SK-N-SH treated with all-trans-retinoic acid at 6 μM for 48 hours (cell line): ENCODE results near the gene RASGRP3.

Source experiments
- ATAC-seq: fragments of 200-7000 bp; cut with Tn5 transposase; 3 replicates; pipeline ENCODE4 v1.9.1; 2020; ENCODE audit warnings: mild to moderate bottlenecking, moderate library complexity
- BACH2 ChIP-seq: fragments of 250-450 bp; sonication (Bioruptor Pico); IDR thresholded peaks from 2 replicates; pipeline ENCODE4 v1.9.0; 2021; ENCODE audit warnings: mild to moderate bottlenecking, borderline replicate concordance
- CREB5 ChIP-seq: fragments of 250-450 bp; sonication (Bioruptor Pico); IDR thresholded peaks from 2 replicates; pipeline ENCODE4 v1.5.1; 2020; ENCODE audit warnings: low read depth, mild to moderate bottlenecking, moderate library complexity
- GLIS3 ChIP-seq: fragments of 250-450 bp; sonication (Bioruptor Pico); IDR thresholded peaks from 2 replicates; pipeline ENCODE4 v1.5.0; 2020; ENCODE audit warnings: mild to moderate bottlenecking, moderate library complexity
- ISL1 ChIP-seq: fragments of 250-450 bp; sonication (Bioruptor Pico); IDR thresholded peaks from 2 replicates; pipeline ENCODE4 v2.1.2; 2022; ENCODE audit warnings: mild to moderate bottlenecking, moderate library complexity
- OSR1 ChIP-seq: fragments of 250-450 bp; sonication (Bioruptor Pico); IDR thresholded peaks from 2 replicates; pipeline ENCODE4 v1.8.0; 2022; ENCODE audit warnings: moderate library complexity, mild to moderate bottlenecking, inconsistent platforms
- PATZ1 ChIP-seq: fragments of 250-450 bp; sonication (Bioruptor Pico); IDR thresholded peaks from 2 replicates; pipeline ENCODE4 v1.8.0; 2020; ENCODE audit warnings: mild to moderate bottlenecking, moderate library complexity, borderline replicate concordance
- PPARA ChIP-seq: fragments of 250-450 bp; sonication (Bioruptor Pico); IDR thresholded peaks from 2 replicates; pipeline ENCODE4 v1.5.0; 2020; ENCODE audit warnings: mild to moderate bottlenecking, borderline replicate concordance
- RARB ChIP-seq: fragments of 250-450 bp; sonication (Bioruptor Pico); IDR thresholded peaks from 2 replicates; pipeline ENCODE4 v1.8.0; 2021; ENCODE audit warnings: mild to moderate bottlenecking, moderate library complexity
- SNAI2 ChIP-seq: fragments of 250-450 bp; sonication (Bioruptor Pico); IDR thresholded peaks from 2 replicates; pipeline ENCODE4 v1.5.0; 2020; ENCODE audit warnings: mild to moderate bottlenecking, moderate library complexity
- TCF4 ChIP-seq: fragments of 250-450 bp; sonication (Bioruptor Pico); IDR thresholded peaks from 2 replicates; pipeline ENCODE4 v1.8.0; 2021; ENCODE audit warnings: mild to moderate bottlenecking, moderate library complexity, borderline replicate concordance
- TOX ChIP-seq: fragments of 250-450 bp; sonication (Bioruptor Pico); IDR thresholded peaks from 2 replicates; pipeline ENCODE4 v1.8.0; 2021; ENCODE audit warnings: mild to moderate bottlenecking, moderate library complexity, borderline replicate concordance
- ZC3H10 ChIP-seq: fragments of 250-450 bp; sonication (Bioruptor Pico); IDR thresholded peaks from 2 replicates; pipeline ENCODE4 v1.5.1; 2021; ENCODE audit warnings: mild to moderate bottlenecking, moderate library complexity
- ZFP3 ChIP-seq: fragments of 250-450 bp; sonication (Bioruptor Pico); IDR thresholded peaks from 2 replicates; pipeline ENCODE4 v1.5.0; 2020; ENCODE audit warnings: mild to moderate bottlenecking, moderate library complexity
- ZFP30 ChIP-seq: fragments of 450-650 bp; formaldehyde crosslinking; IDR thresholded peaks from 2 replicates; pipeline ENCODE4 v1.5.0; 2022; ENCODE audit warnings: mild to moderate bottlenecking, moderate library complexity
- ZNF565 ChIP-seq: fragments of 450-650 bp; formaldehyde crosslinking; conservative IDR thresholded peaks from 2 replicates; pipeline ENCODE4 v1.5.0; 2020; ENCODE audit warnings: low read depth, mild to moderate bottlenecking, moderate library complexity
- ZNF70 ChIP-seq: fragments of 450-650 bp; formaldehyde crosslinking; IDR thresholded peaks from 2 replicates; pipeline ENCODE4 v1.5.0; 2020; ENCODE audit warnings: mild to moderate bottlenecking, moderate library complexity
- ZNF8 ChIP-seq: fragments of 450-650 bp; formaldehyde crosslinking; IDR thresholded peaks from 2 replicates; pipeline ENCODE4 v1.5.0; 2020; ENCODE audit warnings: mild to moderate bottlenecking, moderate library complexity
- TF ChIP-seq, protein P1 (sequence below): fragments of 250-450 bp; sonication (Bioruptor Pico); IDR thresholded peaks from 2 replicates; pipeline ENCODE4 v1.8.0; 2021; ENCODE audit warnings: low read depth, mild to moderate bottlenecking, moderate library complexity, borderline replicate concordance
- TF ChIP-seq, protein P2 (sequence below): fragments of 250-450 bp; sonication (Bioruptor Pico); IDR thresholded peaks from 2 replicates; pipeline ENCODE4 v1.5.0; 2020; ENCODE audit warnings: mild to moderate bottlenecking, moderate library complexity
- TF ChIP-seq, protein P3 (sequence below): fragments of 250-450 bp; sonication (Bioruptor Pico); IDR thresholded peaks from 2 replicates; pipeline ENCODE4 v1.5.1; 2021; ENCODE audit warnings: mild to moderate bottlenecking, moderate library complexity

RASGRP3 gene

DNA sequence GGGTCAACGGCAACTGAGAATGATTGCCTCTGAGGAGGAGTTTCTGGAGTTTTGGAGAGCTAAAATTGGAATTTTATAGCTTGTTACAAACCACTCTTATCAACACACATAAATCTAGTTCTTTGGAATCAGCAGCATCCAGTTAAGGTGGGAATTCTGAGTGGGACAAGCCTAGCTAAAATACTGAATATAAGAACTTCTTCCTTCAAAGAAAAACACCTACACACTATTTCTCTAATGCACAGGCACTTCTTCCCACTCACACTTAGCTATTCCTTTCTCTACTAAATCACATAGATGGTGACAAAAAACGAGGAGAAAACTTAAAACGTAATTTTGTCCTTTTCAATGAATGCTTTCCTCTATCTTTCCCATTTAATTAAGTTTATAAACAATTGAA is 79.2 kb downstream of the RASGRP3 start (continued):
- TF ChIP-seq, protein P1, sequence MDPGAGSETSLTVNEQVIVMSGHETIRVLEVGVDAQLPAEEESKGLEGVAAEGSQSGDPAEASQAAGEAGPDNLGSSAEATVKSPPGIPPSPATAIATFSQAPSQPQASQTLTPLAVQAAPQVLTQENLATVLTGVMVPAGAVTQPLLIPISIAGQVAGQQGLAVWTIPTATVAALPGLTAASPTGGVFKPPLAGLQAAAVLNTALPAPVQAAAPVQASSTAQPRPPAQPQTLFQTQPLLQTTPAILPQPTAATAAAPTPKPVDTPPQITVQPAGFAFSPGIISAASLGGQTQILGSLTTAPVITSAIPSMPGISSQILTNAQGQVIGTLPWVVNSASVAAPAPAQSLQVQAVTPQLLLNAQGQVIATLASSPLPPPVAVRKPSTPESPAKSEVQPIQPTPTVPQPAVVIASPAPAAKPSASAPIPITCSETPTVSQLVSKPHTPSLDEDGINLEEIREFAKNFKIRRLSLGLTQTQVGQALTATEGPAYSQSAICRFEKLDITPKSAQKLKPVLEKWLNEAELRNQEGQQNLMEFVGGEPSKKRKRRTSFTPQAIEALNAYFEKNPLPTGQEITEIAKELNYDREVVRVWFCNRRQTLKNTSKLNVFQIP (CRISPR knock-in tag): no peak
- TF ChIP-seq ZNF70 (CRISPR knock-in tag) (no peak), ZFP30 (CRISPR knock-in tag) (no peak), CREB5 (CRISPR knock-in tag) (no peak)
- TF ChIP-seq, all 23 proteins: peak for 0

DNA sequence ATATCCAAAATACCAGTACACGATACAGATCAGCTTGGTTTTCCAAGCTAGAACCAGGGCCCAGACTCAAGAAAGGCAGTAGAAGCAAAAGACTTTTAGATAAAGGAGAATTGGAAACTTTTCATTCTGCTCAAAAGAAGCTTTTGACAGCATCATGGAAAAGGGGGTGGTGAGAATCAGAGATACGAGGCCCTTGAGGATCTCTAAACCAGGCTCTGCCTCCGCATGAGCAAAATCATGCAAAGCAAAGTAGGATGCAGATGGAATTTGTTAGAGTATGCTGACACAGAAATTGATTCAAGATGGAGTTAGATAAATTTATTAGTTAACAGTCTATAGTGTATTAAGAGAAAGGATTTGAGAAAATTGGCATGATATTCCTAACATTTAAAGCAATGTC is 82.9 kb downstream of the RASGRP3 start:
- ATAC-seq: no peak
- TF ChIP-seq PPARA (CRISPR knock-in tag) (no peak), PATZ1 (CRISPR knock-in tag) (no peak), ISL1 (CRISPR knock-in tag) (no peak), RARB (CRISPR knock-in tag) (no peak), OSR1 (no peak), BACH2 (CRISPR knock-in tag) (no peak), ZFP30 (CRISPR knock-in tag) (no peak), GLIS3 (no peak), CREB5 (CRISPR knock-in tag) (no peak), SNAI2 (CRISPR knock-in tag) (no peak), ZC3H10 (CRISPR knock-in tag) (no peak), TCF4 (CRISPR knock-in tag) (no peak), ZNF8 (no peak), TOX (CRISPR knock-in tag) (no peak), ZNF565 (no peak), ZFP3 (no peak)
- TF ChIP-seq, protein P2, sequence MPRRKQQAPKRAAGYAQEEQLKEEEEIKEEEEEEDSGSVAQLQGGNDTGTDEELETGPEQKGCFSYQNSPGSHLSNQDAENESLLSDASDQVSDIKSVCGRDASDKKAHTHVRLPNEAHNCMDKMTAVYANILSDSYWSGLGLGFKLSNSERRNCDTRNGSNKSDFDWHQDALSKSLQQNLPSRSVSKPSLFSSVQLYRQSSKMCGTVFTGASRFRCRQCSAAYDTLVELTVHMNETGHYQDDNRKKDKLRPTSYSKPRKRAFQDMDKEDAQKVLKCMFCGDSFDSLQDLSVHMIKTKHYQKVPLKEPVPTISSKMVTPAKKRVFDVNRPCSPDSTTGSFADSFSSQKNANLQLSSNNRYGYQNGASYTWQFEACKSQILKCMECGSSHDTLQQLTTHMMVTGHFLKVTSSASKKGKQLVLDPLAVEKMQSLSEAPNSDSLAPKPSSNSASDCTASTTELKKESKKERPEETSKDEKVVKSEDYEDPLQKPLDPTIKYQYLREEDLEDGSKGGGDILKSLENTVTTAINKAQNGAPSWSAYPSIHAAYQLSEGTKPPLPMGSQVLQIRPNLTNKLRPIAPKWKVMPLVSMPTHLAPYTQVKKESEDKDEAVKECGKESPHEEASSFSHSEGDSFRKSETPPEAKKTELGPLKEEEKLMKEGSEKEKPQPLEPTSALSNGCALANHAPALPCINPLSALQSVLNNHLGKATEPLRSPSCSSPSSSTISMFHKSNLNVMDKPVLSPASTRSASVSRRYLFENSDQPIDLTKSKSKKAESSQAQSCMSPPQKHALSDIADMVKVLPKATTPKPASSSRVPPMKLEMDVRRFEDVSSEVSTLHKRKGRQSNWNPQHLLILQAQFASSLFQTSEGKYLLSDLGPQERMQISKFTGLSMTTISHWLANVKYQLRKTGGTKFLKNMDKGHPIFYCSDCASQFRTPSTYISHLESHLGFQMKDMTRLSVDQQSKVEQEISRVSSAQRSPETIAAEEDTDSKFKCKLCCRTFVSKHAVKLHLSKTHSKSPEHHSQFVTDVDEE (CRISPR knock-in tag): no peak
- TF ChIP-seq, protein P1 (CRISPR knock-in tag): no peak
- TF ChIP-seq, protein P3, sequence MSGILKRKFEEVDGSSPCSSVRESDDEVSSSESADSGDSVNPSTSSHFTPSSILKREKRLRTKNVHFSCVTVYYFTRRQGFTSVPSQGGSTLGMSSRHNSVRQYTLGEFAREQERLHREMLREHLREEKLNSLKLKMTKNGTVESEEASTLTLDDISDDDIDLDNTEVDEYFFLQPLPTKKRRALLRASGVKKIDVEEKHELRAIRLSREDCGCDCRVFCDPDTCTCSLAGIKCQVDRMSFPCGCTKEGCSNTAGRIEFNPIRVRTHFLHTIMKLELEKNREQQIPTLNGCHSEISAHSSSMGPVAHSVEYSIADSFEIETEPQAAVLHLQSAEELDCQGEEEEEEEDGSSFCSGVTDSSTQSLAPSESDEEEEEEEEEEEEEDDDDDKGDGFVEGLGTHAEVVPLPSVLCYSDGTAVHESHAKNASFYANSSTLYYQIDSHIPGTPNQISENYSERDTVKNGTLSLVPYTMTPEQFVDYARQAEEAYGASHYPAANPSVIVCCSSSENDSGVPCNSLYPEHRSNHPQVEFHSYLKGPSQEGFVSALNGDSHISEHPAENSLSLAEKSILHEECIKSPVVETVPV (CRISPR knock-in tag): no peak
